ENCODE measurements around the gene CSNK1A1.
"Not testable (repeated sequence)": the region's sequence is repeated elsewhere in the genome, so short reads cannot be mapped to it uniquely, and the experiment has no call there.

Gene CSNK1A1

DNA sequence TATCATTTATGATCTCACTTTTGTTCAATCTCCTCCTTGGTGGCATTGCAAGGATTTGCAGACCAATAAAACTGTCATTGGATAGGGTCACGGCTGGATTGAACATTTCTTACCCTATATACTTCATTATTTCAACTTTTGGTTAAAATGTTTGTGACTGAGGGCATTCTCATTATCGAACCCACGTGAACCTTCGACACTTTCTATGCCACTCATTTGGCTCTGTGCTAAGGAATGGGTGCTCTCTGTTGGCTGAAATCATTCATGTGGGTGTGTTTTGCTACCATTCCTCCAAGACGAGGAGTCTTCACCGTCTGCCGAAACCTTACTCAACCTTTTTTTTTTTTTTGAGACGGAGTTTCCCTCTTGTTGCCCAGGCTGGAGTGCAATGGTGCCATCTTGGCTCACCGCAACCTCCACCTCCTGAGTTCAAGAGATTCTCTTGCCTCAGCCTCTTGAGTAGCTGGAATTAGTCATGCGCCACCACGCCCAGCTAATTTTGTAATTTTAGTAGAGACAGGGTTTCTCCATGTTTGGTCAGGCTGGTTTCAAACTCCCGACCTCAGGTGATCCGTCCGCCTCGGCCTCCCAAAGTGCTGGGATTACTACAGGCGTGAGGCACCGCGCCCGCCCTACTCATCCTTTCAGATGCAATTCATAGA lies 62.5 kb downstream of the CSNK1A1 start:
- no peak for DNase-seq

DNA sequence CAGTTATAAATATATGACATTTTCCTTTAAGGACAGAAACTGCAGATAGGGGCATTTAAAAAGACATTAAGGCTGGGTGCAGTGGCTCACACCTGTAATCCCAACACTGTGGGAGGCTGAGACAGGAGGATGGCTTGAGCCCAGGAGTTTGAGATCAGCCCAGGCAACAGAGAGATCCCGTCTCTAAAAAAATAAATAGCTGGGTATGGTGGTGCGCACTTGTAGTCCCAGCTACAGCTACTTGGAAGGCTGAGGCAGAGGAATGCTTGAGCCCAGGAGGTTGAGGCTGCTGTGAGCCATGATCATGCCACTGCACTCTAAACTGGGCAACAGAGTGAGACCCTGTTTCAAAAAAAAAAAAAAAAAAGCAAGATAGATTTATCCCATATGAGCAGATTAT lies 63.6 kb downstream of the CSNK1A1 start:
- no peak for DNase-seq

DNA sequence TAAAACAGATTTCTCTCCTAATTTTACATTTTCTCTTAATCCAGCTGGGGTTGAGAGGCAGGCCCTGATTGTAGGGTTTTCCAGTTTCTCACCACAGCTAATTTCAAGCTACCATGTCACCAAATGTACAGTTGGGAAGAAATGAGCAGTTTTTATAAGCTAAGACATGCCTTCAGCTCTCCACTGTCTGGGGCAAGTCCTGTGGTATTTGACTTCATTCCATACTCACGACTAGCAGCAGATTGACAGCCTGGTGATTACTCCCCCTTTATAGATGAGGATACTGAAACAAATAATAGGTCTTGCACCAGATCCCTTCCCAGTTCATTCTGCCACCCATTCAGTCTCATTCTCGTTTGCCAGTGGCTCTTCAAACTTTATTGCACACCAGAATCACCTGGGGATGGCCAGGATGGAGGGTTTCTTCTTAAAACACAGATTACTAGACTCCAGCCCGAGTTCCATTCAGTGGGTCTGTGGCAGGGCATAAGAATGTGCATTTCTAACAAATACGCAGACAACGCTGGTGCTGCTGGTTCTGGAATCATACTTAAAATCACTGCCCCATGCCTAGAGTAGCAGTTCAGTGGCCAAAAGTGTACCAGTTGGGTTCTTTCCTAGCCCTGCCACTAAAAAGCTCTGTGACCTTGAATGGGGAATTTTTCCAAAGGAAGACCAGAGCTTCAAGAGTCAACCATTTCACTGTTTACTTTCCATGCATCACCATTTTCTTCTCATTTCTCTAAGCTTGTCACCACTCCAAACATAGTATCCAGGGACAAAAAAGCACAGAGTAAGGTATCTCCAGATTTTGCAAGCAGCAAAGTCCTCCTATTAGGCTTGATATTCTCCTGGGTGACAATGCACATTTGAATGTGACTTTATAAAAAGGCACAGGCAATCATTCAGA lies 64.3 kb downstream of the CSNK1A1 start:
- DNase-seq: no peak

GRCh38 chr5:149485655-149486615 lies 65.3 kb downstream of the CSNK1A1 start:
- DNase-seq: no peak

GRCh38 chr5:149481485-149481884 lies 69.8 kb downstream of the CSNK1A1 start:
- no peak for DNase-seq

- DNase-seq: no peak
These were observed 72.5 kb downstream of the CSNK1A1 start for GRCh38 chr5:149478761-149479160.

GRCh38 chr5:149475777-149476176 lies 75.5 kb downstream of the CSNK1A1 start:
- DNase-seq: no peak

- no peak for DNase-seq
These were observed 77.0 kb downstream of the CSNK1A1 start for GRCh38 chr5:149474198-149474597.

DNA sequence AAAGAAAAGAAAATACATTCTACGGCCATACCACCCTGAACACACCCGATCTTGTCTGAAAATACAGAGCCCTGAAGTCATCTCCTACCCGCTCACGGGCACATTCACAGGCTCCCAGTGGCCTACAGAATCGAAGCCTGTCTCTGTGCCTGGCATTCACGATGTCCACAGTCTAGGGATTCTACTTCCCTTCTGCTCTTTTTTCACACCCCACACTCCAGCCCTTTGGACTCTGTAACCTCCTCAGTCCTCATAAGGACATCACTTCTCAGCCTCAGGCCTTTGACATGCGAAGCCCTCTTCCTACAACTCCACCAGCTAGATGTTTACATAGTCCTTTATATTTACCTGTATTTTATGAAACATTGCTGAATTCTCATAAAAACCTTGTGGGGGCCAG lies 77.8 kb downstream of the CSNK1A1 start:
- no peak for DNase-seq

DNA sequence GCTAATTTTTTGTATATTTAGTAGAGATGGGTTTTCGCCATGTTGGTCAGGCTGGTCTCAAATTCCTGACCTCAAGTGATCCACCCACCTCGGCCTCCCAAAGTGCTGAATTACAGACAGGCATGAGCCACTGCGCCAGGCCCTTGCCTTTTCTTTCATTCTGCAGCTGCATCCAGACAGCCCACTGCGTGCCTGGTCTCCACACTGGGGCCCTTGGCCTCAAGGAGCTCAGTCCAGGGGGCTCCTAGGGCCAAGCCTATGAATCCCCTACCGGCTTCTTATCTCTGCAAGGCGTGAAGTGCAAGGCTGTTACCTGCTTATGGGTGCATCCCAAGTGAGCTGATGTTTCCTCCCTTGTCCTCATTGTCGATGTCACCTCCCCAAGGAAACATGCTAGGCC lies 78.8 kb downstream of the CSNK1A1 start:
- DNase-seq: no peak

DNA sequence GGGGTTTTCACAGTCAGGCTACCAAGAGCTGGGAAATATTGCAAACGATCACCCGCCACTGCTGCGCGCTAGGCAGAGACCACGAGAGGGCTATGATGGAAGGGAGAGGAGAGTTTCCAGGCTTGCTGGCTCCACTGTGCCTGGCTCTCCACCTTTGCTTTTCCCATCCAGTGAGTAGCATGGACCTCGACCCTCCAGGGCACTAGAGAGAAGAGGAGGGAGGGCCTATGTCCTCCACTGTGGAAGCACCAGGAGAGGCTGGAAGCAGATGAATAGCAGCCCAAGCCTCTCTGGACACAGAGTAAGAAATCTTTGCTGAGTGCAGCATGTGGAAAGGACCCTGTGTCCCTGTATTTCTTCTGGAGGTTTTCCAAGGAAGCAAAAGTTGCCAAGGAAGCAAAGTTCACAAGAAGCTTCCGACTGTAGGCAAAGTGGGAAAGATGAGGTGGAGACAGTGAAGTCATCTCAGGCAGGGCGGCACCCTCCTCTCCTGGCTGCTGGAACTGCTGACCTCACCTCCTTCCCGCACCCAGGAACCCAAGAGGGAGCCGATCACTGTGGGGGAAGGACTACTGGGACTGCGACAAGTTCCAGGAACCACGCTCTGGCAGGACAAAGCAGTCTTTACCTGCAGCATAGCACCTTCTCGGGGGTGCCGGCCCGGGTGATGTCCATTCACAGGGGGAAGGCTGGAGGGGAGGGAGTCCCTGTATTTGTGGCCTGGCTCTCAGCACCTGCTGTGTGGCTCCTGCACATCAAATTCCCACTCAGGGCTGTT lies 79.6 kb downstream of the CSNK1A1 start:
- DNase-seq: no peak

- DNase-seq: no peak
These were observed 80.3 kb downstream of the CSNK1A1 start for GRCh38 chr5:149470942-149471341.

GRCh38 chr5:149466457-149466972 lies 84.7 kb downstream of the CSNK1A1 start:
- DNase-seq: no peak

DNA sequence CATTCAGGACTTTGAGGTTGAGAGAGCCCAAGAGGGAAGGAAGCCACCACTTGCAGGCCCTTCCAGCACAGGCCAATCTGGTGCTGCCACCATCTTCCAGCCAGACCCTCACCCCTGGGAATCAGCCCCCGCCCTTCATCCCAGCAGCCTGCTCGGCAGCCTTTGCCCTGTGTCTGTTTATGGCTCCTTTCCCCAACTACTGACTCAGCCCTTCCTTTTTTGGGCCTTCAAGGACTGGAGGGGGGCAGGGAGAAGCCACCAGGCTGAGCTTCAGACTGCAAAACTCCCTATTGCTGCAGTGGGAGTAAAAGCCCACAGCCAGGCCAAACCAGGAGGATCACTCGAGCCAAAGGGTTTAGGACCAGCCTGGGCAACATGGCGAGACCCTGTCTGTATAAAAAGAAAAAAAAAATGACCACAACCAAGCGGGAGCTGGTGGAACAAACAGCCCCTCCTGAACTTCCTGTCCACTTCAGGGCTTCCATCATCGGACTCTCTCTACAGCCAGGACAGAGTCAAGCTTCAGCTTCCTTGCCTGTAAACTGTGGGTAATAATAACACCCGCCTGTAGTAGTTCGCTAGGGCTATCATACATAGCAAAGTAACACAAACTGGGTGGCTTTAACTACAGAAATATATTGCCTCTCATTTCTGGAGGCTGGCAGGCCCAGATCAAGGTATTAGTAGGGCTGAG lies 86.3 kb downstream of the CSNK1A1 start:
- DNase-seq: no peak

DNA sequence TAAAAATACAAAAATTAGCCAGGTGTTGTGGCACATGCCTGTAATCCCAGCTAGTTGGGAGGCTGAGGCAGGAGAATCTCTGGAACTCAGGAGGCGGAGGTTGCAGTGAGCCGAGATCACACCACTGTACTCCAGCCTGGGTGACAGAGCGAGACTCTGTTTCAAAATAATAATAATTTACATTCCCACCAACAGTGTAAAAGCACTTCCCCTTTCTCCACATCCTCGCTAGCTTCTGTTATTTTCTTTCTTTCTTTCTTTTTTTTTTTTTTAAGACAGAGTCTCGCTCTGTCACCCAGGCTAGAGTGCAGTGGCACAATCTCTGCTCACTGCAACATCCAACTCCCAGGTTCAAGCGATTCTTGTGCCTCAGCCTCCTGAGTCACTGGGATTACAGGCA lies 89.3 kb downstream of the CSNK1A1 start:
- not testable (repeated sequence) for DNase-seq

DNA sequence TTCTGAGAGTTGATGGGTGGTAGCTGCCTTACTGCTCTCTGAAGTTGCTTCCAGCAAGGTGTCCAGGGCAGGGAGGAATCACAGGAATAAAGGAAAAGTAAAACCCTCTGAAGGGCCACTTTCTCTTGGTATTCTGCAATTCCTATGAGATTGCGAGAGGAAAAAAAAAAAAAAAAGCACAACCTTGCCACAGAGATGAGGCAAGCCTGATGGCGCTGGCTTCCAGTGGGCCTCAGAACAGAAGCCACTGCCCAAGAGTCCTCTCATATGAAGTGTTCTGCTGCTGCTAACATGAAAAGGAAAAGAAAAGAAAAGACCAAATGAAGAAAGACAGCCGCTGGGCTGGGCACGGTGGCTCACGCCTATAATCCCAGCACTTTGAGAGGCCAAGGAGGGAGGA lies 91.3 kb downstream of the CSNK1A1 start:
- DNase-seq: no peak

DNA sequence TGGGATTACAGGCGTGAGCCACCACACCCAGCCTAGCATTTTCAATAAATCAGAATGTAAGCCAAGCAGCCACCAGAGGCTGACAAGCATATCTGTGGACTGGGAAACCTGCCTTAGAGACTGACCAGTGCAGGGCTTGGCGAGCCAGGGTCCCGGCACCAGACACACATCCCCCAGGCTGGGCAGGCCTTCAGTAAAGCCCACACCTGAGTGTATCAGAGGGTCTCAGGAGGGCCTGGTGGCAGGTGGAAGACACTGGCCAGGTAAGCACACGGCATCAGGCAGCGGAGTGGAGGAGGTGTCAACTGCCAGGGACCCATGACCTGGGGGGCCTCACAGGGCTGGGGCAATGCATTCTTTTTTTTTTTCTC lies 93.9 kb downstream of the CSNK1A1 start:
- no peak for DNase-seq

GRCh38 chr5:149456597-149457392 lies 94.4 kb downstream of the CSNK1A1 start:
- DNase-seq: no peak

DNA sequence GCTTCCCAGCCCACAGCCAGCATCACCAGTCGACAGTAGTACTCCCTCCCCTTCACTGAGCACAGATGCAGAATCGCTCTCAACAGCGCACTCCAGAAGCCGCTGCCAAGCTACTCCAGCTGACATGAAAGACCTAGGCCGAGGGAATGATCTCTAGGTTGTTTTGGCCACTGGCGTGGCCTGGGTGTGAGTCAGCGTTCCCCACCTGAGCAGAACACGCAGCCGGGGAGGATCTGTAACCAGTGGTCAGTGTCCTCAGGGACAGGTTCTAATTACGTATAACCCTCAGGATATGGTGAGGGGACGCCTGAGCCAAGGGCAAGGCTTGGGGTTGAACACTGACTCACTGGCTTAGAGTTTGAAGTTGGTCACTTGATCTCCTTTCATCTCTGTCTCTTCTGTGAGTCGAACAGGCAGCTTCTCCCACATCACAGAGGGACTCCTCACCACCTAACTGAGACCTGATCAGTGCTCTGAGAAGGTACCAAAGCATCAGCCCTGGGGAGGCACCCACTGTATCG lies 95.3 kb downstream of the CSNK1A1 start:
- no peak for DNase-seq

Measured in AML-193 (cell line).